Measurements from ENCODE around the gene CA5B.

GRCh38 chrX:15813416-15813815 lies 75.3 kb downstream of the CA5B start:
- TF ChIP-seq, protein P1, sequence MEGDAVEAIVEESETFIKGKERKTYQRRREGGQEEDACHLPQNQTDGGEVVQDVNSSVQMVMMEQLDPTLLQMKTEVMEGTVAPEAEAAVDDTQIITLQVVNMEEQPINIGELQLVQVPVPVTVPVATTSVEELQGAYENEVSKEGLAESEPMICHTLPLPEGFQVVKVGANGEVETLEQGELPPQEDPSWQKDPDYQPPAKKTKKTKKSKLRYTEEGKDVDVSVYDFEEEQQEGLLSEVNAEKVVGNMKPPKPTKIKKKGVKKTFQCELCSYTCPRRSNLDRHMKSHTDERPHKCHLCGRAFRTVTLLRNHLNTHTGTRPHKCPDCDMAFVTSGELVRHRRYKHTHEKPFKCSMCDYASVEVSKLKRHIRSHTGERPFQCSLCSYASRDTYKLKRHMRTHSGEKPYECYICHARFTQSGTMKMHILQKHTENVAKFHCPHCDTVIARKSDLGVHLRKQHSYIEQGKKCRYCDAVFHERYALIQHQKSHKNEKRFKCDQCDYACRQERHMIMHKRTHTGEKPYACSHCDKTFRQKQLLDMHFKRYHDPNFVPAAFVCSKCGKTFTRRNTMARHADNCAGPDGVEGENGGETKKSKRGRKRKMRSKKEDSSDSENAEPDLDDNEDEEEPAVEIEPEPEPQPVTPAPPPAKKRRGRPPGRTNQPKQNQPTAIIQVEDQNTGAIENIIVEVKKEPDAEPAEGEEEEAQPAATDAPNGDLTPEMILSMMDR (conservative IDR thresholded peaks at IDR 0.05 in 1 of 2, IDR thresholded peaks at IDR 0.05 in 1 of 2; ENCODE audit: extremely low read depth in 1 of 2, insufficient read depth in 1 of 2, low read depth in 1 of 2, low read length in 2 of 2) = no peak
- no peak for TF ChIP-seq EZH2 (IDR thresholded peaks at IDR 0.05; ENCODE audit: borderline replicate concordance, low read length)

Measured in mammary epithelial cell (primary cell).